HFF-Myc (cell line): Measurements from ENCODE around the gene LIM2.
A peak's percentile ranks its signal among the peaks of the same experiment; 100 is the strongest.

ENCODE experiments used
- DNase-seq: peaks from one replicate; pipeline ENCODE4 v3.0.0-alpha.2; 2011; ENCODE audit warnings: low read depth; ENCODE audit errors: extremely low read depth
- H3K4me3 ChIP-seq: replicated peaks from 2 replicates; pipeline ENCODE4 v1.5.1; 2011; ENCODE audit warnings: low read depth, mild to moderate bottlenecking, control low read depth, low read length
- CTCF ChIP-seq: IDR thresholded peaks from 2 replicates; pipeline ENCODE4 v1.5.1; 2012; ENCODE audit warnings: mild to moderate bottlenecking, low read depth, low read length, control low read depth; ENCODE audit errors: missing control alignments

LIM2 gene

GRCh38 chr19:51339313-51339686 is 48.5 kb downstream of the LIM2 start:
- DNase-seq = no peak
- TF ChIP-seq CTCF = no peak
- peak overlapping the region; percentile 45 for H3K4me3 ChIP-seq

GRCh38 chr19:51338563-51339312 is 49.0 kb downstream of the LIM2 start:
- DNase-seq = no peak
- peak; percentile 76 for TF ChIP-seq CTCF
- H3K4me3 ChIP-seq = peak overlapping the region; percentile 45

- H3K4me3 ChIP-seq = no peak overlapping the region
- no peak for TF ChIP-seq CTCF
- no peak for DNase-seq
Measured at GRCh38 chr19:51337861-51338562, 49.8 kb downstream of the LIM2 start.

GRCh38 chr19:51337141-51337860 is 50.5 kb downstream of the LIM2 start:
- no peak overlapping the region for H3K4me3 ChIP-seq
- no peak for TF ChIP-seq CTCF
- DNase-seq = no peak

GRCh38 chr19:51333836-51334460 is 53.8 kb downstream of the LIM2 start:
- H3K4me3 ChIP-seq = no peak overlapping the region
- no peak for TF ChIP-seq CTCF
- DNase-seq = no peak

GRCh38 chr19:51331716-51332115 is 56.1 kb downstream of the LIM2 start:
- TF ChIP-seq CTCF = no peak
- no peak for DNase-seq
- no peak overlapping the region for H3K4me3 ChIP-seq
